ENCODE data around the gene PPP2R2B.

GRCh38 chr5:146599261-146599660 is 279.3 kb downstream of the PPP2R2B start:
- TF ChIP-seq CTCF (conservative IDR thresholded peaks at IDR 0.05; ENCODE audit: low read depth, low read length) = no peak
- no peak for TF ChIP-seq POLR2A (IDR thresholded peaks at IDR 0.05; ENCODE audit: low read depth, low read length)
